ENCODE measurements around the gene C5orf58. TPM values are rescaled to one million over a fixed set of nuclear protein-coding genes. Genes with fewer than 3 reads are reported as not detected.

The C5orf58 gene
- total and polyA plus RNA-seq, 9 of the 15 experiments (the other 6 are each of a cell fraction or from before 2014, with no cell fraction given): 1.5 to 7.6 (median 5.3) TPM

GRCh38 chr5:170268884-170269283 is 36.1 kb downstream of the C5orf58 start (continued):
- no peak; the same call in 1 of the 2 replicates for TF ChIP-seq REST (IDR thresholded peaks at IDR 0.05; ENCODE audit: borderline replicate concordance)
- TF ChIP-seq REST (CRISPR knock-in tag; IDR thresholded peaks at IDR 0.05; ENCODE audit: low read depth): no peak
- no peak for TF ChIP-seq ZNF586 (CRISPR knock-in tag; conservative IDR thresholded peaks at IDR 0.05)
- no peak for TF ChIP-seq NFE2 (IDR thresholded peaks at IDR 0.05; ENCODE audit: low read depth)
- TF ChIP-seq NUFIP1 (IDR thresholded peaks at IDR 0.05; ENCODE audit: partially characterized antibody): no peak
- no peak for TF ChIP-seq SIN3B (IDR thresholded peaks at IDR 0.05; ENCODE audit: low read depth)
- TF ChIP-seq PRMT5 (CRISPR knock-in tag; IDR thresholded peaks at IDR 0.05): no peak
- no peak for TF ChIP-seq ZNF347 (CRISPR knock-in tag; IDR thresholded peaks at IDR 0.05; ENCODE audit: low read depth)
- TF ChIP-seq ATF6 (CRISPR knock-in tag; IDR thresholded peaks at IDR 0.05): no peak
- no peak for TF ChIP-seq HOXB6 (CRISPR knock-in tag; IDR thresholded peaks at IDR 0.05; ENCODE audit: borderline replicate concordance)
- no peak for TF ChIP-seq VEZF1 (CRISPR knock-in tag; IDR thresholded peaks at IDR 0.05)
- peak; percentile 27; the same call in 1 of the 2 replicates for TF ChIP-seq TEAD4 (IDR thresholded peaks at IDR 0.05; ENCODE audit: low read length)
- TF ChIP-seq TEAD4 (CRISPR knock-in tag; IDR thresholded peaks at IDR 0.05; ENCODE audit: borderline replicate concordance): no peak
- TF ChIP-seq TEAD1 (CRISPR knock-in tag; IDR thresholded peaks at IDR 0.05): 0 out of 4 replicates have a peak, but pooled peaks of 1 of the 2 experiments have one; percentile 15
- TF ChIP-seq ZNF507 (tag; conservative IDR thresholded peaks at IDR 0.05): no peak
- no peak for TF ChIP-seq SNAPC5 (CRISPR knock-in tag; IDR thresholded peaks at IDR 0.05)
- TF ChIP-seq TARDBP (IDR thresholded peaks at IDR 0.05): no peak
- TF ChIP-seq PHTF2 (CRISPR knock-in tag; IDR thresholded peaks at IDR 0.05): no peak
